ENCODE measurements around the gene BLTP2.
"Not testable (repeated sequence)": the region's sequence is repeated elsewhere in the genome, so short reads cannot be mapped to it uniquely, and the experiment has no call there.

Gene BLTP2

GRCh38 chr17:28648698-28649097 is 3.7 kb upstream of the BLTP2 start:
- in situ Hi-C loops (cut with MboI; ENCODE audit: low sequenced_read_pairs), result no loop called here

GRCh38 chr17:28646039-28646754 is 1.2 kb upstream of the BLTP2 start:
- in situ Hi-C loops (cut with MboI; ENCODE audit: low sequenced_read_pairs), result no loop called here

GRCh38 chr17:28645576-28645939 is 600 bp upstream of the BLTP2 start:
- in situ Hi-C loops (cut with MboI; ENCODE audit: low sequenced_read_pairs), result no loop called here

DNA sequence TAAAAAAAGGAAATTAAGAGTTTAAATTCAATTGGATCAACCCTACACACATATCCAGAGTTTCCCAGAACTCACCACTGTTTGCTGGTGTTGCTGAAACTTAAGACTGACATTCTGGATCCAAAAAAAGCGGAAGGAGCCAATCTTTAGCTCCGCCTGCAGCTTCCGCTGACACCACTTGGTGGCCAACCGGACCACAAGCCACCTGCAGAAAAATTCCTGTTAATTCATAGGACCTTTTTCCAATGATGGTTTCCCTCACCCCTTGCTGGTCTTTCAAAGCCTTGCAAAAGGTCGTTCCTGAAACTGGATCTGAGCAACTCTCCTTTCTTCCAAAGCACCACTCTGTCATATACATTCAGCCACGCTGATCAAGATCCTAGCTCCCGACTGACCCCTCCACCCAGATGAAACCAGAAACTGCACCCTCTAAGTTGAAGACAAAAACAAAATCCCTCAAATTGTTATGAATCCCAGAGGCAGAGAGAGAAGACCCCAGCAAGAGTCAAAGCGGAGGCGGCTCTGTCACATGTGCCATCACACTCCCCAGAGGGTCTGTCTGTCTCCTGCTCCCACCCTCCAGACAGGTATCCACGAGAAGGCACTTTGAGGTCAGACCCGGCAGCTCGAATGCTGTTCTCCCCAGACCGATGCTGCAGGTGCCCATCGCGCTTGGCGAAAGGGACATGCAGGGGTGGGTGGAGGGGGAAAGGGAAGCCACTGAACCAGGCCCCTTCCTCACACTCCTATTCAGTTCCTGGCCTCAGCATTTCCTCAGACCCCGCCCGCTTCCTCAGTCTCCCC is 773 bp downstream of the BLTP2 start:
- in situ Hi-C loops (cut with MboI; ENCODE audit: low sequenced_read_pairs), result no loop called here

- in situ Hi-C loops (cut with MboI; ENCODE audit: low sequenced_read_pairs), result no loop called here
Measured at GRCh38 chr17:28641579-28641978, 3.4 kb downstream of the BLTP2 start.

DNA sequence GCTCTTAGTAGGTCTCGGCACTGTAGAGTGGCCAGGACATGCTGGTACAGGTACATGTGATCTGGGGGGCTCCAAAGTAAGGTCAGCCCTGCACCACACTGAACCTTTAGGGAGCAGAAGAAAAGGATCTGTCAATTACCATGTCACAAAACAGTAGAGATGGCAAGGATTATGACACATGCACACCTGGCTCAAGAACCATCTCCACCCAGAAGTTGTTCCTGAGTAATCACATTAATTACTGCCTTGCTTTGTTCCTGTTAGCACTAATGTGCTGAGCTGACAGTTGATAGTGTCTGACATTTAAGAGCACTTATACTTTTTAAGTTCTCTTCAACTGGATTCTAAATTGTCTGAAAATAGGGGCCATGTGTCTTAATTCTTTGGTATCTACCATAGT is 9.5 kb downstream of the BLTP2 start:
- in situ Hi-C loops (cut with MboI; ENCODE audit: low sequenced_read_pairs), result no loop called here

DNA sequence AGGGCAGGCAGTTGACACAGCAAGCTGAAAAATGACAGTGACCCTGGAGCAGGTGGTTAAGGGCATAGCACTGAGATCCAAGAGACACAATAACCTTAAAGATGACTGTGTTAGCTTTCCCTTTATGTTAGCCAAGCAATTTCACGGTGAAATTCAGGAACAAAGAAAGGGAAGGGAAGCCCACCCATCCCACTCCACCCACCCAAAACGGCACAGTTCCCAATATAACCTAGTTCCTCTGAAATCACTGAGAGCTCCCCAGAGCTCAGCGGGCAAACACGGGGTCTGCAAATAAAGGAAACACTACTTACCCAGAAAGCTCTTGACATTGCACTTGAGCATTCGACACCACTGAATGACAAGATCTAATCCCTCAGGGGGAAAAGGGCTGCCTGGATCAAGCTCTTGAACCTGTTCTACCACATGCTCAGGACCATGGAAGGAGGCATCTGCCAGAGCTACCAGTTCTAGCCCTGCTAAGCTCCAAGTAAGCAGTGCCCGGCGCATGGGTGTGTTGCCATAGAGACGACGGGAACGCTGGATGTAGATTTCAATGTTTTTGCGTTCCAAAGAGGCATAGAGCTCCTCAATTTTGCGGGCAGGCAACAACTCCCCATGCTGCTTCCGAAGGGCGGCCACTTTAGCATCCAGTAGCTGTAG is 10.6 kb downstream of the BLTP2 start:
- in situ Hi-C loops (cut with MboI; ENCODE audit: low sequenced_read_pairs), result loop anchor here (5.0 kb wide), 1 partner anchor 53 kb away; no protein-coding TSS in a partner anchor

DNA sequence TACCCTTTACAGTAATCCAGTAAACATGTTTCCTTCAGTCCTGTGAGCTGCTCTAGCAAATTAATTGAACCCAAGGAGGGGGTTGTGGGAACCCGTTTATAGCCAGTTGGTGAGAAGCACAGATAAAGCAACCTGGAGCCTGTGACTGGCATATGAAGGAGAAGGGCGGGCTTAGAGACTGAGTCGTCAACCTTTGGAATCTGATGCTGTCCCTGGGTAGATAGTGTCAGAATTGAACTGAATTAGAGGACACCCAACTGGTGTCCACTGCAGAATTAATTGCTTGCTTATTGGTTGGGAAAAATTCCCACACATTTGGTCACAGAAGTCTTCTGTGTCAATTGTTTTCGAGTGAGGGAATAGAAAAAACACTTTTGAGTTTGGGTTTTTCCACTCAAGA is 18.1 kb downstream of the BLTP2 start:
- in situ Hi-C loops (cut with MboI; ENCODE audit: low sequenced_read_pairs), result no loop called here

- in situ Hi-C loops (cut with MboI; ENCODE audit: low sequenced_read_pairs), result no loop called here
Measured at GRCh38 chr17:28624148-28624547, 20.8 kb downstream of the BLTP2 start.

DNA sequence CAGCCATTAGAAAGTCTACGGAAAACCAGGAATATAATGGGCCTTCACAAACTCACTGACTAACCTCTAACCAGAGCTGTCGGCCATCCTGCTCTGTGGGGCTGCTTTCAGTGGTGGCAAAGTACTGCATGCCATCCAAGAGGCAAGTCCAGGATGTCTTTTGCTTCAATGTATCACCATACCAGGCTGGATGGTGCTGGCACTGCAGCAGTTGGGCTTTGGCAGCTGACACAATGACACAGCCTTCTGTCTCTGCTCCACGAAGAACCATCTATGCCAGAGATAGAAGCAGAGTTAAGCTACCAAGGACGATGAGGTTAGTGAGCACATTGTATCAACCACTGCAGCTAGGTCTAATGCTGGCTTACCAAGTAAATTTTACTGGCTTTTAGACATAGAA is 21.3 kb downstream of the BLTP2 start:
- in situ Hi-C loops (cut with MboI; ENCODE audit: low sequenced_read_pairs), result no loop called here

DNA sequence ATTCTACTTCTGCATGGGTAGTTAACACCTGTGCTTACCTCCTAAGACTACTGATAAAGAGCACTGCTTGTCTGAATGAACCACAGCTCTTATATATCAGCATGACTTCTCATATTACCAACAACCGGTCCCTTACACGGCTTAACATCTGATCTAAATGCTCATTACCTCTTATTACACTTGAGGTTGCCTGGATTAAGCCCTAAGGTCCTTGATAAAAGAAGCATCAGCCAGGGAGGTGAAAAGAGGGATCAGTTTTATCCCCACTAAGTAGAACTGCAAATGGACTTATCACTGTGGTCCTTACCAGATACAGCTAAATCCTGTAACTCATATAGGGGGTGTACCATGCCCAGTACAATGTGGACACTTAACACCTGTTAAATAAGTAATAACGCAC is 22.8 kb downstream of the BLTP2 start:
- in situ Hi-C loops (cut with MboI; ENCODE audit: low sequenced_read_pairs), result no loop called here

DNA sequence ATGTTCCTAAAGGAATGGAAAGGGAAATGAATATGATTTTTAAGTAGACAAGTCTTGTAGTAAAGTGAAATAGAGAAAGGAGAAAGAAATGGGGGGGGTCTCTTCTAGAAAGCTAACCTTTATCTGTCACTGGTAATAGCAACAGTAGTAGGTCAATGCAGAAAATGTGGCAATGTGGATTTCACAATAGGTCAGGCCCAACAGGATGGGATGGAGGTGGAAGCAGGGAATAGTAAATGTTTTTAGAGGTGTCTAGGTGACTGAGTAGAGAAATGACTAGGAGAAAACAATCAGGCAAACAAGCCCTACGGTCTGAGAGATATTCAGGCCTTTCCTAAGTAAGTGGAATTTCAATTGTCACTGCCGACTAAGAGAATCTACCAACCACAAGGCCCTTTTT is 24.9 kb downstream of the BLTP2 start:
- in situ Hi-C loops (cut with MboI; ENCODE audit: low sequenced_read_pairs), result no loop called here

DNA sequence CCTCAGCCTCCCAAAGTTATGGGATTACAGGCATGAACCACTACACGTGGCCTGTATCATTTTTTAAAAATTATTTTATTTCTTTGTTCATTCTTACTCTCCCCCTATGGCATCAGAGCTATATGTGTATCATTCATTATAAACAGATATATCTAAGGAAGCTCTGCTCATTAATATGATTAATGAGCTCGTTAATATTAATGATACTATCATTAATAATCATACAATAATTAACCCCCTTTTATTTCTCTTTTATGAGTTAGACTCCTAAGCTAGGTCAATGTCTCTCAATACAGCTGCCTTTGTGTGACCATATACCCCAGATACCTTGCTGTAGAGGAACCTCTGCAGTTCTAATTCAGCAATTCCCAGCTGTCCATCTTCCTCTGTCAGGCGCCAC is 26.5 kb downstream of the BLTP2 start:
- in situ Hi-C loops (cut with MboI; ENCODE audit: low sequenced_read_pairs), result no loop called here

GRCh38 chr17:28616281-28616680 is 28.7 kb downstream of the BLTP2 start:
- in situ Hi-C loops (cut with MboI; ENCODE audit: low sequenced_read_pairs), result no loop called here

DNA sequence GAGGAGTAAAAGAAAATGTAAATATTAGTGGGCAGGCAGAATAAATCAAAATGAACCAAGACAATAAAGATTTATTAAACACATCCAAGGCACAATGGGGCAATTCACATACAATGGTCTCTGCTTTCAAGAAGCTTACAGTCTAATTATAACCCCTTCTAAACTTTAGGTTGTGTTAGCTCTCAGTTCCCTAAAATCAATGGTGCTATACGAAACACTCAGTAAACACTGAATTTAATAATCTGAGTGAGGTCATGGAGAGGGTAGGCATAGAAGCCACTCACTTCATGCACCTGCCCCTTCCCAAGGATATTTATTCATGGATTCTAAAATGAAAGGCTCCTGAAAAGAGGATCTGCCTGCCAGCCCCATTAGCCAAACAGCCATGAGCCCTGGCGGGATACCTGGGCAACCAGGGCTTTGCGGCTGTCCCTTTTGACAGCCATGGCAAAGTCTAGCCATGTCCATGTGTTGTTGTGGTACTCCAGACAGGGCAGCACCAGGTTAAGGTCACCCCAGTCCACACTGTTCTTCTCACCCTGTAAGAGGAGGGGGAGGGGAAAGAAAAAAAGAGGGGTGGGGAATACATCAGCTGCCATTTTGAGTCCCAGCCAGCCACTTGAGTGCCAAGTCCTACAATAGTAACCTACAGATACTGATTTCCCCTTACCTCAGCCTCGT is 29.6 kb downstream of the BLTP2 start:
- in situ Hi-C loops (cut with MboI; ENCODE audit: low sequenced_read_pairs), result no loop called here

- in situ Hi-C loops (cut with MboI; ENCODE audit: low sequenced_read_pairs), result no loop called here
Measured at GRCh38 chr17:28613931-28614381, 31.0 kb downstream of the BLTP2 start, which contains the start of gene RSKR. RSKR (minus strand) TSS chr17:28614185; CDS start chr17:28614161, 24 bp downstream.

GRCh38 chr17:28612936-28613872 is 31.8 kb downstream of the BLTP2 start:
- in situ Hi-C loops (cut with MboI; ENCODE audit: low sequenced_read_pairs), result no loop called here

DNA sequence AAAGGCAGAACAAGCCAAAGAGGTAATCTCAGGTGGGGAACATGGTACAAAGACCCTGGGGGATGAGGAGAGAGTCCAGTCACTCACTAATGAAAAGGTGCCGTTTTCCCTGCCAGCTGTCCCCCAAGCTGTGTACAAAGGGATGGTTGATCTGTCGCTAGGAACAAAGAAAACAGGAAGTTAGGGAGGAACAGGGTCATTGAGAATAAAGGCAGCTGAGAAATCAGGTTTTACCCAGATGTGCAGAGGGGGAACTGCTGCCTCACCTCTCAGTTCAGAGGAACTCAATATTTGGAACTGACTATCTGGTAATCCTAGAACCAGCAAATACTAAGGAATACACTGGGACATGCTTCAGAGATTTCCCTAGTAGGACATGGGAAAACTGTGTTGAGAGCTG is 32.4 kb downstream of the BLTP2 start:
- in situ Hi-C loops (cut with MboI; ENCODE audit: low sequenced_read_pairs), result no loop called here

DNA sequence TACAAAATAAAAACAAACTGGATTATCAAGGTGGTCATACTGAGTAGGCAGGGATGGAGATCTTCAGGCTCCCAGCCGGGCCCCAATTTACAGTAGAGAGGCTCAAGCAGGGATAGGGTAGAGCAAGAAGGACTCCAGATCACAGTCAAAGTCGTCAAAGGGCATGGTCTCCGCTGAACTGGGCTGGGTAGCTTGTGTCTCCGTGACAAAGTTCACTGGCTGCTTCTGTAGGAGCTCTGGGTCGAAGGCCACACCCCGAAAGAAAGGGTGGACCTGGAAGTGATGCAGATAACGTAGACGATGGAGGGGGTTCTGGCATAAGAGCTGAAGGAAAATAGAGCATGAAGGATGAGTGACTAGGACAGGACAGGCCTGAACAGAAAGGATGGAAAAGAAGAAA is 34.6 kb downstream of the BLTP2 start:
- in situ Hi-C loops (cut with MboI; ENCODE audit: low sequenced_read_pairs), result no loop called here

GRCh38 chr17:28604031-28604430 is 40.9 kb downstream of the BLTP2 start:
- in situ Hi-C loops (cut with MboI; ENCODE audit: low sequenced_read_pairs), result not testable (repeated sequence)
